GM23338 (cell line): Measurements from ENCODE around the gene ARL11. TPM values are rescaled to one million over a fixed set of nuclear protein-coding genes. Genes with fewer than 3 reads are reported as not detected.

Experiments
- ATAC-seq: fragments of 200-7000 bp; cut with Tn5 transposase; 3 replicates; pipeline ENCODE4 v1.9.1; 2020
- DNase-seq: peaks from one replicate; pipeline ENCODE4 v3.0.0-alpha.2; 2015; ENCODE audit warnings: low spot score
- H2AFZ ChIP-seq: fragments of 200-600 bp; sonication (generic); 2 replicates; pipeline ENCODE4 v1.8.0; 2016; ENCODE audit warnings: antibody characterized with exemption, mild to moderate bottlenecking, moderate library complexity
- H3F3A ChIP-seq: fragments of 200-600 bp; sonication (generic); replicated peaks from 2 replicates; pipeline ENCODE4 v1.8.0; 2017; ENCODE audit warnings: antibody characterized with exemption, mixed run types, low read depth
- H3K27ac ChIP-seq: fragments of 200-600 bp; sonication (generic); 2 replicates; pipeline ENCODE4 v1.6.1; 2016; ENCODE audit warnings: low read depth
- H3K27me3 ChIP-seq: fragments of 200-600 bp; sonication (generic); 2 replicates; pipeline ENCODE4 v1.8.0; 2016; ENCODE audit warnings: mild to moderate bottlenecking, mixed run types, moderate library complexity; ENCODE audit not compliant: insufficient read depth
- H3K36me3 ChIP-seq: fragments of 200-600 bp; sonication (generic); 2 replicates; pipeline ENCODE4 v1.8.0; 2016; ENCODE audit warnings: mild to moderate bottlenecking; ENCODE audit not compliant: insufficient read depth
- H3K4me1 ChIP-seq: fragments of 200-600 bp; sonication (generic); 2 replicates; pipeline ENCODE4 v1.8.0; 2016; ENCODE audit warnings: mild to moderate bottlenecking, moderate library complexity; ENCODE audit not compliant: insufficient read depth
- H3K4me2 ChIP-seq: fragments of 200-600 bp; sonication (generic); 2 replicates; pipeline ENCODE4 v1.7.1; 2017; ENCODE audit warnings: mixed run types
- H3K4me3 ChIP-seq: fragments of 200-600 bp; sonication (generic); 2 replicates; pipeline ENCODE4 v1.6.1; 2016; ENCODE audit warnings: mixed run types
- H3K79me2 ChIP-seq: fragments of 200-600 bp; sonication (generic); replicated peaks from 2 replicates; pipeline ENCODE4 v1.8.0; 2017; ENCODE audit warnings: mild to moderate bottlenecking; ENCODE audit not compliant: insufficient read depth
- H3K9me2 ChIP-seq: fragments of 200-600 bp; sonication (generic); 2 replicates; pipeline ENCODE4 v1.8.0; 2017; ENCODE audit not compliant: insufficient read depth
- H4K20me1 ChIP-seq: fragments of 200-600 bp; sonication (generic); replicated peaks from 2 replicates; pipeline ENCODE4 v1.8.0; 2017; ENCODE audit warnings: mild to moderate bottlenecking; ENCODE audit not compliant: insufficient read depth
- H3K27ac Mint-ChIP-seq: 2 replicates; pipeline ENCODE4 v1.8.0; 2020; ENCODE audit warnings: inconsistent platforms, mild to moderate bottlenecking, moderate library complexity, mixed read lengths
- H3K27me3 Mint-ChIP-seq: 3 replicates; pipeline ENCODE4 v1.8.0; 2022; ENCODE audit warnings: low read depth, mild to moderate bottlenecking, moderate library complexity, mixed read lengths, inconsistent platforms; ENCODE audit not compliant: insufficient read depth, poor library complexity
- H3K36me3 Mint-ChIP-seq: 3 replicates; pipeline ENCODE4 v1.8.0; 2021; ENCODE audit warnings: low read depth, mild to moderate bottlenecking, inconsistent platforms, moderate library complexity, mixed read lengths
- H3K4me1 Mint-ChIP-seq: 3 replicates; pipeline ENCODE4 v1.8.0; 2020; ENCODE audit warnings: mild to moderate bottlenecking, inconsistent platforms, mixed read lengths
- H3K4me3 Mint-ChIP-seq: 3 replicates; pipeline ENCODE4 v1.8.0; 2021; ENCODE audit warnings: moderate library complexity, mild to moderate bottlenecking, inconsistent platforms, mixed read lengths
- H3K9me3 Mint-ChIP-seq: 3 replicates; pipeline ENCODE4 v1.8.0; 2020; ENCODE audit warnings: moderate library complexity, mild to moderate bottlenecking, inconsistent platforms, mixed read lengths
- CREB1 ChIP-seq: fragments of 250-450 bp; sonication (Bioruptor Pico); IDR thresholded peaks from 2 replicates; pipeline ENCODE4 v1.5.0; 2020; ENCODE audit warnings: low read depth, mild to moderate bottlenecking, moderate library complexity
- EZH2 ChIP-seq: fragments of 200-600 bp; sonication (generic); IDR thresholded peaks from one replicate; pipeline ENCODE4 v1.8.0; 2017; ENCODE audit warnings: antibody characterized with exemption, mild to moderate bottlenecking, low read depth; ENCODE audit not compliant: unreplicated experiment
- EZH2phosphoT487 ChIP-seq: fragments of 200-600 bp; sonication (generic); IDR thresholded peaks from one replicate; pipeline ENCODE4 v1.8.1; 2018; ENCODE audit warnings: antibody characterized with exemption; ENCODE audit not compliant: unreplicated experiment
- POLR2AphosphoS5 ChIP-seq: IDR thresholded peaks from 2 replicates; pipeline ENCODE4 v1.6.1; 2016; ENCODE audit warnings: antibody characterized with exemption, low read depth
- polyA plus RNA-seq: library from polyadenylated mRNA; unstranded; fragments of >200 nt; fragmentation: Nextera tagmentation; extraction: Ambion mirVana; gene quantifications from 2 replicates; pipeline ENCODE4 v1.2.1, GENCODE V29; 2016
- total RNA-seq: library from RNA; depleted of rRNA; stranded (reverse); fragments of >200 nt; shearing (Covaris generic); gene quantifications from 2 replicates; pipeline ENCODE4 v1.2.3, GENCODE V29; 2014
- TF ChIP-seq, protein P1 (sequence below): fragments of 250-450 bp; sonication (Bioruptor Pico); IDR thresholded peaks from 2 replicates; pipeline ENCODE4 v1.5.0; 2020; ENCODE audit warnings: mild to moderate bottlenecking, moderate library complexity
- TF ChIP-seq, protein P2 (sequence below): IDR thresholded peaks from 2 replicates; pipeline ENCODE4 v1.6.1; 2016; ENCODE audit warnings: antibody characterized with exemption

ARL11 gene
- total and polyA plus RNA-seq, 2 experiments from 2014 or later: 0.32 to 0.52 TPM

DNA sequence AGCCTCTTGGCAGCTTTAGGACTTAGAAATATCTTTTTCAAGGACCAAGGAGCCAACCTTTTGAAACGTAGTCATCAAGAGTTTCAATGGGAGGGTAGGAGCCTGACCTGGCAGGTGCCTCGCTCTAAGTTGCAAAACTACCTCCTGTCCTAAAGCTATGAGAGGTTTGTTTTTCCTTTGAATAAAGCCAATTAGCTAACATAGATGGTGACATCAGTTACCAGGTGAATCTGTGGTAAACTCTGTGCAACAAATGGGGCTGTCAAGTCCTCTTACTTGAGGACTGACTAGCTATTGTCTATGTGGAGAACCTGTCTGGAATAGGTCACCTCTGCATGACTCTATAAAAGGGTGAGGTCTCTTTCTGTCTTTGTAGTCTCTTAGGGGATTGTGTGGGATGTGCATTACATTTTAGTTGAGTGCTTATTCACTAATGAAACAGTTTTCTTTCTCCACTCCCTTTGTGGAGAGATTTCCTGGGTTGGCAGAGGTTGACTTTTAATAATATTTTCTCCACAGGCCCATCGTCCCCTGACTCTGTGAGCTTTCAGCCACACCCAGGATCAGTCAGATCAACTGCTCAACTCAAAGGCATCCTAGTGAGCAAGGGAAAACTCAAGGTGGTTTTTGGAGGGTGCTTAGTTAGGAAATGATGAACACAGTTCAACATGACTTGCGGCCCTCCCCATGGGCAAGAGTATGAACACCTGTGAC lies 9.9 kb downstream of the ARL11 start (continued):
- TF ChIP-seq, protein P1, sequence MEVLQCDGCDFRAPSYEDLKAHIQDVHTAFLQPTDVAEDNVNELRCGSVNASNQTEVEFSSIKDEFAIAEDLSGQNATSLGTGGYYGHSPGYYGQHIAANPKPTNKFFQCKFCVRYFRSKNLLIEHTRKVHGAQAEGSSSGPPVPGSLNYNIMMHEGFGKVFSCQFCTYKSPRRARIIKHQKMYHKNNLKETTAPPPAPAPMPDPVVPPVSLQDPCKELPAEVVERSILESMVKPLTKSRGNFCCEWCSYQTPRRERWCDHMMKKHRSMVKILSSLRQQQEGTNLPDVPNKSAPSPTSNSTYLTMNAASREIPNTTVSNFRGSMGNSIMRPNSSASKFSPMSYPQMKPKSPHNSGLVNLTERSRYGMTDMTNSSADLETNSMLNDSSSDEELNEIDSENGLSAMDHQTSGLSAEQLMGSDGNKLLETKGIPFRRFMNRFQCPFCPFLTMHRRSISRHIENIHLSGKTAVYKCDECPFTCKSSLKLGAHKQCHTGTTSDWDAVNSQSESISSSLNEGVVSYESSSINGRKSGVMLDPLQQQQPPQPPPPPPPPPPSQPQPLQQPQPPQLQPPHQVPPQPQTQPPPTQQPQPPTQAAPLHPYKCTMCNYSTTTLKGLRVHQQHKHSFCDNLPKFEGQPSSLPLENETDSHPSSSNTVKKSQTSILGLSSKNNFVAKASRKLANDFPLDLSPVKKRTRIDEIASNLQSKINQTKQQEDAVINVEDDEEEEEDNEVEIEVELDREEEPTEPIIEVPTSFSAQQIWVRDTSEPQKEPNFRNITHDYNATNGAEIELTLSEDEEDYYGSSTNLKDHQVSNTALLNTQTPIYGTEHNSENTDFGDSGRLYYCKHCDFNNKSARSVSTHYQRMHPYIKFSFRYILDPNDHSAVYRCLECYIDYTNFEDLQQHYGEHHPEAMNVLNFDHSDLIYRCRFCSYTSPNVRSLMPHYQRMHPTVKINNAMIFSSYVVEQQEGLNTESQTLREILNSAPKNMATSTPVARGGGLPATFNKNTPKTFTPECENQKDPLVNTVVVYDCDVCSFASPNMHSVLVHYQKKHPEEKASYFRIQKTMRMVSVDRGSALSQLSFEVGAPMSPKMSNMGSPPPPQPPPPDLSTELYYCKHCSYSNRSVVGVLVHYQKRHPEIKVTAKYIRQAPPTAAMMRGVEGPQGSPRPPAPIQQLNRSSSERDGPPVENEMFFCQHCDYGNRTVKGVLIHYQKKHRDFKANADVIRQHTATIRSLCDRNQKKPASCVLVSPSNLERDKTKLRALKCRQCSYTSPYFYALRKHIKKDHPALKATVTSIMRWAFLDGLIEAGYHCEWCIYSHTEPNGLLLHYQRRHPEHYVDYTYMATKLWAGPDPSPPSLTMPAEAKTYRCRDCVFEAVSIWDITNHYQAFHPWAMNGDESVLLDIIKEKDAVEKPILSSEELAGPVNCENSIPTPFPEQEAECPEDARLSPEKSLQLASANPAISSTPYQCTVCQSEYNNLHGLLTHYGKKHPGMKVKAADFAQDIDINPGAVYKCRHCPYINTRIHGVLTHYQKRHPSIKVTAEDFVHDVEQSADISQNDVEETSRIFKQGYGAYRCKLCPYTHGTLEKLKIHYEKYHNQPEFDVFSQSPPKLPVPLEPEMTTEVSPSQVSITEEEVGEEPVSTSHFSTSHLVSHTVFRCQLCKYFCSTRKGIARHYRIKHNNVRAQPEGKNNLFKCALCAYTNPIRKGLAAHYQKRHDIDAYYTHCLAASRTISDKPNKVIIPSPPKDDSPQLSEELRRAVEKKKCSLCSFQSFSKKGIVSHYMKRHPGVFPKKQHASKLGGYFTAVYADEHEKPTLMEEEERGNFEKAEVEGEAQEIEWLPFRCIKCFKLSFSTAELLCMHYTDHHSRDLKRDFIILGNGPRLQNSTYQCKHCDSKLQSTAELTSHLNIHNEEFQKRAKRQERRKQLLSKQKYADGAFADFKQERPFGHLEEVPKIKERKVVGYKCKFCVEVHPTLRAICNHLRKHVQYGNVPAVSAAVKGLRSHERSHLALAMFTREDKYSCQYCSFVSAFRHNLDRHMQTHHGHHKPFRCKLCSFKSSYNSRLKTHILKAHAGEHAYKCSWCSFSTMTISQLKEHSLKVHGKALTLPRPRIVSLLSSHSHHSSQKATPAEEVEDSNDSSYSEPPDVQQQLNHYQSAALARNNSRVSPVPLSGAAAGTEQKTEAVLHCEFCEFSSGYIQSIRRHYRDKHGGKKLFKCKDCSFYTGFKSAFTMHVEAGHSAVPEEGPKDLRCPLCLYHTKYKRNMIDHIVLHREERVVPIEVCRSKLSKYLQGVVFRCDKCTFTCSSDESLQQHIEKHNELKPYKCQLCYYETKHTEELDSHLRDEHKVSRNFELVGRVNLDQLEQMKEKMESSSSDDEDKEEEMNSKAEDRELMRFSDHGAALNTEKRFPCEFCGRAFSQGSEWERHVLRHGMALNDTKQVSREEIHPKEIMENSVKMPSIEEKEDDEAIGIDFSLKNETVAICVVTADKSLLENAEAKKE: no peak
- TF ChIP-seq, protein P2, sequence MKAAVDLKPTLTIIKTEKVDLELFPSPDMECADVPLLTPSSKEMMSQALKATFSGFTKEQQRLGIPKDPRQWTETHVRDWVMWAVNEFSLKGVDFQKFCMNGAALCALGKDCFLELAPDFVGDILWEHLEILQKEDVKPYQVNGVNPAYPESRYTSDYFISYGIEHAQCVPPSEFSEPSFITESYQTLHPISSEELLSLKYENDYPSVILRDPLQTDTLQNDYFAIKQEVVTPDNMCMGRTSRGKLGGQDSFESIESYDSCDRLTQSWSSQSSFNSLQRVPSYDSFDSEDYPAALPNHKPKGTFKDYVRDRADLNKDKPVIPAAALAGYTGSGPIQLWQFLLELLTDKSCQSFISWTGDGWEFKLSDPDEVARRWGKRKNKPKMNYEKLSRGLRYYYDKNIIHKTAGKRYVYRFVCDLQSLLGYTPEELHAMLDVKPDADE: no peak

DNA sequence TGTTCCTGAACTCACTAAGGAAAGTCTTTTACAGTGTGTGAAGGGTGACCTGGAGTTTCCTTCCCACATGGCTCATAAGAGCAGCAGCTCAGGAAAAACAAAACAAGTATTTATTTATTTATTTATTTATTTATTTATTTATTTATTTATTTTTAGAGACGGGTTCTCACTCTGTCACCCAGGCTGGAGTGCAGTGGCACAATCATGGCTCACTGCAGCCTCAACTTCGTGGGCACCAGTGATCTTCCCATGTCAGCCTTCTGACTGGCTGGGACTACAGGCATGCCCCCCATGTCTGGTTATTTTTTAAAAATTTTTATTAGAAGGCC lies 10.4 kb downstream of the ARL11 start:
- Histone ChIP-seq H2AFZ (no peak overlapping the region), H3K27me3 (no peaks in the 10 kb centered on the region), H3K27ac (no peak overlapping the region), H3F3A (0 out of 2 replicates have a peak, but pooled peaks cover 6% of the 10 kb centered on the region), H3K4me3 (no peak overlapping the region), H4K20me1 (no peaks in the 10 kb centered on the region), H3K36me3 (no peaks in the 10 kb centered on the region), H3K79me2 (no peaks in the 10 kb centered on the region), H3K9me2 (peaks cover 10% of the 10 kb centered on the region; the same call in 1 of the 2 replicates), H3K4me2 (no peak overlapping the region), H3K4me1 (peaks cover 14% of the 10 kb centered on the region; the same call in 1 of the 2 replicates)
- Mint-ChIP-seq H3K36me3 (0 out of 3 replicates have a peak, but pooled peaks cover 4% of the 10 kb centered on the region), H3K9me3 (no peaks in the 10 kb centered on the region), H3K4me1 (peaks cover 25% of the 10 kb centered on the region), H3K27ac (no peak overlapping the region), H3K4me3 (no peak overlapping the region), H3K27me3 (peaks cover 1% of the 10 kb centered on the region)
- ATAC-seq (no peak), DNase-seq (no peak)
- TF ChIP-seq EZH2: no peak
- no peak for TF ChIP-seq CREB1 (CRISPR knock-in tag)
- TF ChIP-seq POLR2AphosphoS5: no peak
- TF ChIP-seq, protein P2: no peak
- TF ChIP-seq EZH2phosphoT487: no peak
